Measurements from ENCODE around the gene GALNT3.

DNA sequence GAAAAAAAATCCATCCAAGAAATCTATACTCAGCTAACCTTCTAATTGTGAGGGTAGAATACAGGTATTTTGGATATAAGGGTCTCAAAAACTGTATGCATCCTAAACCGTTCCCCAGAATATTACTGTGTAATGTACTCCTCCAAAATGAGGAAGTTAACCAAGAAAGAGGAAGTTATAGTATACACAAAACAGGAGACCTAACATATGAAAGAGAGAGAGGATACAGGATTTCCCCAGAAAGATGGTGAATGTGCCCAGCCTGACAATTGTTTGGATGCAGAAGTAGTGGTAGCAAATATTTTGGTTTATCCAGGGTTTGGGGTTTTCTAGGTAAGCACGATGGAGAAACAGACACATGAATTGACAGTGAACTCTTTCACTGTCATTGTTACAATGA, 50.6 kb downstream of the GALNT3 start:
- TF ChIP-seq, protein P1, sequence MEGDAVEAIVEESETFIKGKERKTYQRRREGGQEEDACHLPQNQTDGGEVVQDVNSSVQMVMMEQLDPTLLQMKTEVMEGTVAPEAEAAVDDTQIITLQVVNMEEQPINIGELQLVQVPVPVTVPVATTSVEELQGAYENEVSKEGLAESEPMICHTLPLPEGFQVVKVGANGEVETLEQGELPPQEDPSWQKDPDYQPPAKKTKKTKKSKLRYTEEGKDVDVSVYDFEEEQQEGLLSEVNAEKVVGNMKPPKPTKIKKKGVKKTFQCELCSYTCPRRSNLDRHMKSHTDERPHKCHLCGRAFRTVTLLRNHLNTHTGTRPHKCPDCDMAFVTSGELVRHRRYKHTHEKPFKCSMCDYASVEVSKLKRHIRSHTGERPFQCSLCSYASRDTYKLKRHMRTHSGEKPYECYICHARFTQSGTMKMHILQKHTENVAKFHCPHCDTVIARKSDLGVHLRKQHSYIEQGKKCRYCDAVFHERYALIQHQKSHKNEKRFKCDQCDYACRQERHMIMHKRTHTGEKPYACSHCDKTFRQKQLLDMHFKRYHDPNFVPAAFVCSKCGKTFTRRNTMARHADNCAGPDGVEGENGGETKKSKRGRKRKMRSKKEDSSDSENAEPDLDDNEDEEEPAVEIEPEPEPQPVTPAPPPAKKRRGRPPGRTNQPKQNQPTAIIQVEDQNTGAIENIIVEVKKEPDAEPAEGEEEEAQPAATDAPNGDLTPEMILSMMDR (IDR thresholded peaks at IDR 0.05 in 2 of 3, conservative IDR thresholded peaks at IDR 0.05 in 1 of 3; ENCODE audit: borderline replicate concordance in 1 of 3, insufficient read depth in 1 of 3, low read depth in 2 of 3, low read length in 2 of 3), result no peak
- no peak for TF ChIP-seq ZBTB33 (IDR thresholded peaks at IDR 0.05; ENCODE audit: extremely low read depth, insufficient replicate concordance, low read length)
- TF ChIP-seq REST (IDR thresholded peaks at IDR 0.05; ENCODE audit: low read depth), result no peak
- TF ChIP-seq, protein P2, sequence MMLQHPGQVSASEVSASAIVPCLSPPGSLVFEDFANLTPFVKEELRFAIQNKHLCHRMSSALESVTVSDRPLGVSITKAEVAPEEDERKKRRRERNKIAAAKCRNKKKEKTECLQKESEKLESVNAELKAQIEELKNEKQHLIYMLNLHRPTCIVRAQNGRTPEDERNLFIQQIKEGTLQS (IDR thresholded peaks at IDR 0.05), result no peak
- no peak for TF ChIP-seq POLR2A (IDR thresholded peaks at IDR 0.05; ENCODE audit: borderline replicate concordance, extremely low read depth, insufficient read depth, insufficient read length)
